GM12875 (cell line): Measurements from ENCODE around the gene MYO1D.
A peak's percentile ranks its signal among the peaks of the same experiment; 100 is the strongest.

Source experiments
- H3K4me3 ChIP-seq: one replicate; pipeline ENCODE4 v1.5.1; 2011; ENCODE audit warnings: low read depth, low read length, control low read depth
- CTCF ChIP-seq: IDR thresholded peaks from 2 replicates; pipeline ENCODE4 v1.5.1; 2011; ENCODE audit warnings: low read depth, mild to moderate bottlenecking, control low read depth, inconsistent platforms, low read length, moderate library complexity, borderline replicate concordance; ENCODE audit not compliant: insufficient read depth

Gene MYO1D

GRCh38 chr17:32491371-32492263 lies 385.3 kb downstream of the MYO1D start:
- TF ChIP-seq CTCF: no peak
- H3K4me3 ChIP-seq: peak overlapping the region; percentile 64

GRCh38 chr17:32490101-32490482 lies 386.8 kb downstream of the MYO1D start:
- H3K4me3 ChIP-seq: peak overlapping the region; percentile 92

DNA sequence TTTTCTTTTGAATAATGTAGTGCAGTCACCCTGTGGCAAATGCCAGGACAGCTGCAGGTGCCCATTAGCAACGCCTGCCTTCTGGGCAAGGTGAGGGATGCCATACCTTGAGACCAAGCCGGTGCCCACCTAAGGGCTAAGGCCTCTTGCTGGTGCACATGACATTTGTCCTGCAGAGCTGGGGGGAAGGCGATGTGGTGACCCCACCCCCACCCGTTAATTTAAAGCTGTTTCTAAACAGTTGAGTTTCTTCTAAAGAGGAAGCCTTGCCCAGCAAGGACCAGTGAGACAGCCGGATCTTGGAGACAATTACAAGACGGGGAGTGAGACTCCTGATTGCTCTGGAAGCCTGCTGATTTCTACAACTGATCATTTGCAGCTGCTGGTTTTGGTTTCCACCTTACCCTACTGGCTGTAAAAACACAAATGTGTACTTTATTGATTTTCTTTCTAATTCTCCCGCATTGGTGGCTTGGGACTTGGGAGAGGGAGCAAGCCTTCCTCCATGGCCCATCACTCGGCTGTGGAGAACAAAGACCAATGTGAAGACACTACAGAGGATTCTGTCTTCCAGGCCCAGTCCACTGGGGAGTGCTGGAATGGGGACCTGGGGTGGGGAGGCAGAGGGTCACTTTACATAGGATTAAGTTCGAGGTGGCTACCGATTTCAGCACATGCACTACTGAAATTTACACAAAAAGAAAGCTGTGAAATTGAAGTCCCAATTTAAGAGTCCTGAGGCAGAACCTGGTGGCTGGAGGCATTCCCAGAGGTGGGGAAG lies 387.4 kb downstream of the MYO1D start:
- TF ChIP-seq CTCF: no peak
- peak overlapping the region; percentile 92 for H3K4me3 ChIP-seq

More at GRCh38 chr17:32490101-32490482, 386.8 kb downstream of the MYO1D start:
- no peak for TF ChIP-seq CTCF

GRCh38 chr17:32488604-32489180 lies 388.2 kb downstream of the MYO1D start:
- peak overlapping the region; percentile 92 for H3K4me3 ChIP-seq
- no peak for TF ChIP-seq CTCF

- H3K4me3 ChIP-seq: peak overlapping the region; percentile 92
- no peak for TF ChIP-seq CTCF
Observed at GRCh38 chr17:32488177-32488542, 388.8 kb downstream of the MYO1D start.

- TF ChIP-seq CTCF: no peak
- H3K4me3 ChIP-seq: peak overlapping the region; percentile 92
Observed at GRCh38 chr17:32487473-32488176, 389.3 kb downstream of the MYO1D start.
